ENCODE data around the gene PLAAT2.
"Not testable (repeated sequence)": the region's sequence is repeated elsewhere in the genome, so short reads cannot be mapped to it uniquely, and the experiment has no call there.

PLAAT2 gene

GRCh38 chr11:63563201-63564055, at the start of gene PLAAT2:
Gene PLAAT2, minus strand, starts transcription at chr11:63563379. Its CDS starts 55 bp downstream, at chr11:63563324.
- no peak for DNase-seq (ENCODE audit: low read depth in 2 of 2)

GRCh38 chr11:63612181-63612580, 49.0 kb upstream of the PLAAT2 start:
- DNase-seq (ENCODE audit: low read depth in 2 of 2): no peak

- DNase-seq (ENCODE audit: low read depth in 2 of 2): no peak
Measured at GRCh38 chr11:63611395-63611747, 48.2 kb upstream of the PLAAT2 start.

GRCh38 chr11:63610604-63611394, 47.6 kb upstream of the PLAAT2 start:
- no peak for DNase-seq (ENCODE audit: low read depth in 2 of 2)

GRCh38 chr11:63609971-63610580, 46.9 kb upstream of the PLAAT2 start:
- no peak for DNase-seq (ENCODE audit: low read depth in 2 of 2)

GRCh38 chr11:63609536-63609935, 46.4 kb upstream of the PLAAT2 start:
- no peak for DNase-seq (ENCODE audit: low read depth in 2 of 2)

GRCh38 chr11:63608353-63609345, 45.5 kb upstream of the PLAAT2 start:
- no peak for DNase-seq (ENCODE audit: low read depth in 2 of 2)

- no peak for DNase-seq (ENCODE audit: low read depth in 2 of 2)
Measured at GRCh38 chr11:63603180-63603518, 40.0 kb upstream of the PLAAT2 start.

- not testable (repeated sequence) for DNase-seq (ENCODE audit: low read depth in 2 of 2)
Measured at GRCh38 chr11:63602290-63603179, 39.4 kb upstream of the PLAAT2 start.

- no peak for DNase-seq (ENCODE audit: low read depth in 2 of 2)
Measured at GRCh38 chr11:63599211-63600122, 36.3 kb upstream of the PLAAT2 start.

- DNase-seq (ENCODE audit: low read depth in 2 of 2): no peak
Measured at GRCh38 chr11:63598556-63598955, 35.4 kb upstream of the PLAAT2 start.

- no peak for DNase-seq (ENCODE audit: low read depth in 2 of 2)
Measured at GRCh38 chr11:63595296-63595695, 32.1 kb upstream of the PLAAT2 start.

- no peak for DNase-seq (ENCODE audit: low read depth in 2 of 2)
Measured at GRCh38 chr11:63592975-63593395, 29.8 kb upstream of the PLAAT2 start.

- DNase-seq (ENCODE audit: low read depth in 2 of 2): no peak
Measured at GRCh38 chr11:63590024-63590788, 27.0 kb upstream of the PLAAT2 start.

- DNase-seq (ENCODE audit: low read depth in 2 of 2): no peak
Measured at GRCh38 chr11:63589000-63589399, 25.8 kb upstream of the PLAAT2 start.

GRCh38 chr11:63586451-63587166, 23.4 kb upstream of the PLAAT2 start:
- DNase-seq (ENCODE audit: low read depth in 2 of 2): no peak

GRCh38 chr11:63583357-63583677, 20.1 kb upstream of the PLAAT2 start:
- no peak for DNase-seq (ENCODE audit: low read depth in 2 of 2)

- DNase-seq (ENCODE audit: low read depth in 2 of 2): not testable (repeated sequence)
Measured at GRCh38 chr11:63581224-63581623, 18.0 kb upstream of the PLAAT2 start.

Data from stimulated activated CD4-positive, alpha-beta T cell treated with anti-CD3 and anti-CD28 coated beads, Interleukin-1b, Interleukin-23, amount 100 ng/mL, for 1 hour (primary cell).